Middle frontal gyrus (tissue), 1 donor: ENCODE data around the gene IFI44L.

Experiments
- DNase-seq: peaks from one replicate; pipeline ENCODE4 v3.0.0-alpha.2; 2015; ENCODE audit warnings: low spot score; ENCODE audit errors: extremely low spot score

The IFI44L gene

DNA sequence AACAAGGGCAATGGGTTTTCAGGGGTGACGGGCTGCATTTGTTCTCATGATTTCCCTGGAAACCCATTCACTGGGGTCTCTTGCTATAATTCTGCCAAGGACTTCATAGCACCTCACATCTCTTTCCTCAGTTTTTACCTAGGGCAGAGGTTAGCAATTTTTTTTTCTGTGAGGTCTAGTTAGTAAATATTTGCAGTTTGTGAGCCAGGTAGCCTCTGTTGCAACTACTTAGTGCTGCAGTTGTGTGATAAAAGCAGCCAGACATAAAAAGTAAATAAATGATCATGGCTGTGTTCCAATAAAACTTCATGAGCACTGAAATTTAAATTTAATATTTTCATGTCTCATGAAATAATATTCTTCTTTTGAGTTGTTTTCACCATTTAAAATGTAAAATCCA lies 67.1 kb downstream of the IFI44L start:
- no peak for DNase-seq

DNA sequence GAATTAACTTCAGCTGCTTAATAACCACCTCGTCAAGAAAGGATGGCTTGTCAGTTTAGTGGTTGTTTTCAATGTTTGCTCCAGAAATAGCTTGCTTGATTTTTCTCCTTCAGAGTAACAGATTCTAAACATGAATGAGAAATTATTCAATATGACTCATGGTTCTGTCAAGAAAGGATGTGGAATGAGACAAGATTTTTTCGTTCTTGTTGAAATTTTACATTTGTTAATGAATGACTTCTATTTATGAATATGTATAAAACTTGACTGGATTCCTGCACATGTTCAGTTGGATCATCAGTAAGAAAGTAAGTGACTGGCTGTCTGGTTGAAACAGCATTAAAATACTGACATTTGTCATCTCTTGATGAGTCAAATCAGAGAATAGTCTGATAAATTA lies 67.7 kb downstream of the IFI44L start:
- no peak for DNase-seq

DNA sequence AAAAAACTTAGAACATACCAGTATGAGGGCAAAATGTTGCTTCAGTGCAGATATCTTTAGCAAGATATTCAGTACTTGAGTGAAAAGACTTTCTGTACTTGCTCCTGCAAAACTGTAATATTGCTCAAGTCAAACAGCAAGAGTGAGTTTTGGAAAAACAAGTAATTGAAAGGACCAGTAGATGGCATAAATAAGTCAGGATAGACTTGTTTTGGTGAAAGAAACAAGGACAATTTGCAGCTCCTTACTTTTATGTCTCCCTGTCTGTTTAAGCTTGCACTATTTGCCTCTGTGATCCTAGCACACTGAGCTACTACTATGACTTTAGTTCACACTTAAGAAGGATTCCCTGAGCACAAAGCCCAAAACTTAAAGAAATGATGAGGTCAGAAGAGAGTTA lies 68.4 kb downstream of the IFI44L start:
- DNase-seq = no peak

DNA sequence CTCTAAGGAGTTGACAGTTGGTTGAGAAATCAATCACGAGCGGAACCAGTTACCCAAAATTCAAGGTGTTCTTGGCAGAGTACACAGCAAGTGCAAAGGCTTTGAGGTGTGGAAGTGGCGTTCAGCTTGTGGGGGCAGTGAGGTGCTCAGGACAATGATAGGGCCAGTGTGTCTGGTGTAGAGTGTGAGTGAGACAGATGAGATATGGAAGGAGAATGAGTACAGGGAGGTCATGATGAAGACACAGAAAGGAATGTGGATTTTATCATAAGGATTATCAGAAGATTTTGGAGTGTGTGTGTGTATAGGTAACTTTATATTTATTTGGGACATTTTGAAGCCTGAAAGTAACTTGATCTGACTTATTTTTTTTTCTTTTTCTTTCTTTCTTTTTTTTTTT lies 70.3 kb downstream of the IFI44L start:
- DNase-seq = no peak

DNA sequence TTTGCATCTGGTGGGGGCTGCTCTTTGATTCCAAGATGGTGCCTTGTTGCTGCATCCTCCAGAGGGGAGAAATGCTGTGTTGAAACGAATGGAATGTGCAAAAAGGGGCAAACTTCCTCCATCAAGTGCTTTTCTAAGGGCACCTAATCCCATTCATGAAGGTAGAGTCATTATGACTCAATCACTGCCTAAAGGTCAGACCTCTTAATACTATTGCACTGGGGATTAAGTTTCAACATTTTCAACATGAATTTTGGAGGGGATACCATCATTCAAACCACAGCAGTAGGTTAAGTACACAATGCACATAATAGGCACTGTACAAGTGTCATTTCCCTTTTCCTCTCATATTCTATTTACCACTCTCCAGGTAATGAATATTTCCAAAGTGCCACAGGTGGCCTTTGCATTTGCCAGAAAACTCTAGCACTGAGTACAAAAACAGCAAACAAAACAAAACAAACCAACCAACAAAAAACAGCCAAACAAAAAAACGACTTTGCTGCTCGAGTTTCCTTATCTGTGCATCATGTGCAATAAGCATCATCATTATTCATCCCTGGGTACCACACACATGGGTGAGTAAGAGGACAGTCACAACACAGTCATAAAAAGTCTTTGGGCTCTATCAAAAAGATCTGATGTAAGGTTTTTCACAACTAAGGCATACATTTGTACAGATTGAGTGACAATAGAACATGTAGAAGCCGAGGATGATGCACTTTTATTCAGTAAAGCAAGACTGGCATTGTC lies 71.9 kb downstream of the IFI44L start:
- DNase-seq = no peak
